Activated naive CD4-positive, alpha-beta T cell treated with anti-CD3 and anti-CD28 coated beads, Interleukin-2, amount 50 U/mL, for 72 hours (primary cell): ENCODE results near the gene XKRX. TPM values are rescaled to one million over a fixed set of nuclear protein-coding genes. Genes with fewer than 3 reads are reported as not detected.

Experiments used
- ATAC-seq, 2 donors: fragments of 150-1000 bp; cut with Tn5 transposase; 2 replicates each; pipeline ENCODE4 v1.10.0; 2021; ENCODE audit warnings: mild to moderate bottlenecking in 2 of 2, moderate library complexity in 2 of 2
- DNase-seq, 2 donors: peaks; one replicate each; pipeline ENCODE4 v3.0.0; 2021 to 2022; ENCODE audit warnings: low spot score in 2 of 2
- H3K27ac Mint-ChIP-seq, 2 donors: one replicate each; pipeline ENCODE4 v1.8.0; 2022; ENCODE audit warnings: mild to moderate bottlenecking in 2 of 2, mixed read lengths in 2 of 2
- H3K36me3 Mint-ChIP-seq, 2 donors: one replicate each; pipeline ENCODE4 v1.8.0; 2022; ENCODE audit warnings: mixed read lengths in 2 of 2
- H3K9me3 Mint-ChIP-seq, 2 donors: one replicate each; pipeline ENCODE4 v1.8.0; 2022; ENCODE audit warnings: mixed read lengths in 2 of 2
- total RNA-seq, 2 donors: library from RNA; stranded (reverse); gene quantifications; one replicate each; pipeline ENCODE4 v1.2.3, GENCODE V29; 2022

XKRX gene
- 1 to 10 TPM in 1 of 2 donors, under 1 TPM in 1; 0.77 to 2.0 TPM for total RNA-seq

DNA sequence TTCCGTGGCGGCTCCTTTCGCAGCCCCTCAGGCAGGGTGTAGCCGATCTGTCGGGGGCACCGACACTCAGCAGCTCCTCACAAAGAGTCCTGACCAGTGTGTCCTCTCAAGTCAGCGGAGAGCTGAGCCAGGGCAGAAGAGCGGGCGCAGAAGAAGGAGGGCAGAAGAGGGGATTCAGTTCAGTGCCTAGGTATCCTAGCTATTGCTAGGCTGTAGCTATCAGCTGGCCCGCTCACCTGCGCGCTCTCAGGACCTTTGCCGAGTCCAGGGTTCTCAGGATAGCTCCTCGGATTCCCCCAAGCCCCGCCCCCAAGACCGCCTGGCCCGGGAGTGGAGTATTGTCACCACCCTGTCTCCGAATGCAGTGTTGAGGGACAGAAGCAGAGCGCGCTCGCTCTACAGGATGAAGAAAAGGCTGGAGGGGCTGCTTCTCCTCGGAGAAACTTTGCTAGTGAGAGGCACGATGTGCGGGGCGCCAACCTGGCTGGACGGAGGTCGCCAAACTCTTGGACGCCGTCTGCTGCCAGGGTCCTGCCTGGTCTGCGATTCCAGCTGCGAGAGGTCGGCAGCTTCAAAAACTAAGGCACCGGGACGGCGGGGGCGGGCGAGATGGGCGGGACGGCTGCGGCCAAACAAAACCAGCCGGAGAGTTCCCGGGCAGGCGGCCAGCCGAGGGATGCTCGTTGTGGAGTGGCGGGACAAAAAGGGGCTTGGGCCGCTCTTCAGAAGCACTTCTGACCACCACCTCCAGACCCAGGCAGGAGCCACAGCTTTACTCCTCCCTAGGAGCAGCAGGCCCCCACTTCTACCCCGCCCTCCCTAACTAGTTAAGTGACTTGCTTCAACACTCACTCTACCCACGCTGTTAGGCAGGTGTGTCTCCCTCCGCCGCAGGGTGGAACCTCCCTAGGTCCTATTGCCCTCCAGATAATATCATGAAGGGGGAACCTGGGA lies at the start of gene XKRX:
Gene XKRX (minus strand): TSS at position 258 of the 954 bp plus-strand sequence. CDS start 613 bp downstream, outside the sequence.
- Mint-ChIP-seq H3K36me3 (peaks cover 5 to 15% of the 10 kb centered on the region in 2 donors), H3K27ac (peak within 1 kb of the TSS; percentile 75 to 85), H3K9me3 (peaks cover 6 to 12% of the 10 kb centered on the region in 2 donors)
- ATAC-seq (peak; percentile 81 to 82), DNase-seq (peak; percentile 31 to 53)

DNA sequence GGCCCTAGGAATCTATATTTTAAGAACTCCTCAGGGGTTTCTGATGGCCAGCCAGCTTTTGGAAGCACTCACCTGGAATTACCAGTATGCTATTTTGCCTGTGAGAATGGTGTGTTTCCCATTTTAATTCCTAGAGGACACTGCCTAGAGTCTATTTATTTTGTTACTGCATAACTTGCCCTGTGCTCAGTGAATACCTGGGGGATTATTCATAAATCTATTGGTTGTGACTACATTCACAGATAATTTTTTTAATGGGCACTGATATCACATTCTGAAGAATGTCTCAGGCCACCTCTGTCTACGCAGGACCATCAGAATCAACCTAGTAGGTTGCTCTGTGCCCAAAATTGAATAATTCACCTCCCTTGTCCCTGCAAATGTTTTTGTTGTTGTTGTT lies 47.5 kb upstream of the XKRX start:
- H3K36me3 Mint-ChIP-seq: peaks cover 0 to 5% of the 10 kb centered on the region in 2 donors
- ATAC-seq (no peak), DNase-seq (no peak)
- no peak overlapping the region for H3K27ac Mint-ChIP-seq
- no peaks in the 10 kb centered on the region for H3K9me3 Mint-ChIP-seq

DNA sequence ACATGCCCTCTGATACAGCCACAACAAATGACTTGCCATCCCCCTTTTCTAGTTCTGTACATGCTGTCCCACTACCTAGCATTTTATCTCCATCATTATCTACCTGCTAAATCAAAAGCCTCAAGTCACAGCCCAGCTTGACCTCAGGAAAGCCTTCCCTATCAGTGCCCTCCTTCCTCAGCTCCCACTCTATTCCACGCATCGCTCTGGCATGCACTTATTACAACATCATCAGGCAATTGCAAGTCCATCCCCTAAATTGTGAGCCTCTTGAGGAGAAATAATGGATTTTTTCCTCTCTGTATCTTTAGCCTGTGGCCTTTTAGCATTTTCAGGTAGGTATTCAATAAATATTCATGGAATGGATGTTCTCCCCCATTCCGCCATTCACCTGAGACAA lies 46.5 kb upstream of the XKRX start:
- Mint-ChIP-seq H3K36me3 (peaks cover 0 to 5% of the 10 kb centered on the region in 2 donors), H3K27ac (no peak overlapping the region), H3K9me3 (no peaks in the 10 kb centered on the region)
- ATAC-seq: no peak
- no peak for DNase-seq

DNA sequence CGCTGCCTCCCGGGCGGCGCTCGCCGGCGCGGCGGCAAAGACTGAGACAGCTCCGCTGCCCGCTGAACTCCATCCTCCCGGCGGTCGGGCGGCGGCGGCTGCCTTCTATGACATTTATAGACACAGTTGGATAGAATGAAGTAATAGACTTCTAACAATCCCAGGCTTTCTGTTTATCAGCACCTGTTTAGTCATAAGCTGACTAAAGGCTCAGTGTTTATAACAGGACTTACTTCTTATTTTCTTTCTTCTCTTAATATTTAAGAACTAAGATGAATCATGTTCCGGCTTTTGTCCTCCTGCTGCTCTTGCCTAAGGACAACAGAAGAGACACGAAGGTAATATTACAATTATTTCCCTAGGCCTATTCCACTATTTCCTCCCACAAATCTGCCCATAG lies 44.7 kb upstream of the XKRX start:
- H3K9me3 Mint-ChIP-seq: no peaks in the 10 kb centered on the region
- DNase-seq: no peak

DNA sequence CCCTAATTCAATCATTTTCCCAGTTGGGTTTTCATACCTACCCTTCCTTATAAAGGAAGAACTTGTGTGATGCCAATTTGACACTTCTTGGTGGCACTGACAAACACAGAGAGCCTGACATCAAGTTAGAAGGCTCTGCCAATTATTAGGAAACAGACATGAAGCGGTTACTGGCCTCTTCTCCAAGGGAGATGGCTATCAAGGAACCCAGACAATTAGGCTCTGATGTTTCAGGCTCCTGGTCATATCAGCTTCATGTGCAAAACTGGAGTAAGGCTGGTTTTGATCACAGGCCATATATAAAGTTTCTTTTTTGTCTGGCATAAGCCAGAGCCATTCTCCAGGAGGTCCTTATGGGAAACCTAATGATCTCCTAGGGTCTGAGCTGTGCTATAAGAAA lies 41.2 kb upstream of the XKRX start:
- Mint-ChIP-seq H3K27ac (no peak overlapping the region), H3K36me3 (no peaks in the 10 kb centered on the region), H3K9me3 (no peaks in the 10 kb centered on the region)
- ATAC-seq (no peak), DNase-seq (no peak)

More for the DNA sequence above, 44.7 kb upstream of the XKRX start:
- no peak for ATAC-seq
- Mint-ChIP-seq H3K27ac (no peak overlapping the region), H3K36me3 (no peaks in the 10 kb centered on the region)

DNA sequence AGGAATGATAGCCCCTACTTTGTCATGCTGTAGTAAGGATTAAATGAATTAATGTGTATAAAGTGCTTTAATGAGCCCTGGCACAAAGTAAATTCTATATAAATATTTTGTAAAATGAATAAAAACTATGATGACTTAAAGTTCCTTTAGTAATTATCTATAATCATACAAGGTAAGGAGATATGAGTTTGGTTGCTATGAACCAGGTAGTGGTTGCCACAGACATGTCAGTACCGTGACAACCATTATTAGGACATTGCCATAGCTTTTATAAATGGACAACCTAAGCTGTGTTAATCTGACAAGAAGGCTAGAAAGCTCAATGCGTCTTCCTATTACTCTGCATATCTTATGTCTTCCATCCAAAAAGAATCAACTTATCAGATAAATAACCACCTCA lies 40.7 kb upstream of the XKRX start, which contains the start of gene ARL13A:
Gene ARL13A (plus strand): TSS at position 301 of the 400 bp plus-strand sequence. CDS start 3,982 bp downstream, outside the sequence.
- Mint-ChIP-seq H3K9me3 (no peaks in the 10 kb centered on the region), H3K36me3 (no peaks in the 10 kb centered on the region), H3K27ac (no peak within 1 kb of the TSS)
- DNase-seq (no peak), ATAC-seq (no peak)

DNA sequence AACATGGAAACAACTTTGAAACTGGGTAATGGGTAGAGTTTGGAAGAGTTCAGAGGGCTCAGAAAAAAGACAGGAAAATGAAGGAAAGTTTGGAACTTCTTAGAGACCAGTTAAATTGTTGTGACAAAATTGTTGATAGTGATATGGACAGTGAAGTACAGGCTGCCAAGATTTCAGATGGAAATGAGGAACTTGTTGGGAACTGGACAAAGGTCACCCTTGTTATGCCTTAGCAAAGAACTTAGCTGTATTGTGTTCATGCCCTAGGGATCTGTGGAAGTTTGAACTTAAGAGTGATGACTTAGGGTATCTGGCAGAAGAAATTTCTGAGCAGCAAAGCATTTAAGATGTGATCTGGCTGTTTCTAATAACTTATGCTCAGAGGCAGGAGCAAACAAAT lies 35.6 kb upstream of the XKRX start:
- ATAC-seq (no peak), DNase-seq (no peak)
- no peak overlapping the region for H3K27ac Mint-ChIP-seq
- H3K9me3 Mint-ChIP-seq: no peaks in the 10 kb centered on the region
- no peaks in the 10 kb centered on the region for H3K36me3 Mint-ChIP-seq

DNA sequence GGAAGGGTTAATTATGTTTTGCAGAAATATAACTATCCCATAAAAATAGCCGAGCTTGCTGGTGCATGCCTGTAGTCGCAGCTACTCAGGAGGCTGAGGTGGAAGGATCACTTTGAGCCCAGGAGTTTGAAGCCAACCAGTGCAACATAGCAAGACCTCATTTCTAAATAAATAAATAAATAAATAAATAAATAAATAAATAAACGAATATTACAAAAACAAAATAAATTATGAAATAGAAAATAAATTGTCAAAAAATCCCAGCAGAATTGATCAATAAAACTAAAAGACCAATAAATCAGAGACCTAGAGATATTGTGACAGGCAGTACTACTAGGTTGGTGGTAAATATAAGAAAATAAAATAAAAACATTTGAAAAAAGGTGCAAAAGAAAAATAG lies 34.1 kb upstream of the XKRX start:
- no peaks in the 10 kb centered on the region for H3K9me3 Mint-ChIP-seq
- ATAC-seq (no peak), DNase-seq (no peak)
- H3K27ac Mint-ChIP-seq: no peak overlapping the region
- H3K36me3 Mint-ChIP-seq: no peaks in the 10 kb centered on the region

DNA sequence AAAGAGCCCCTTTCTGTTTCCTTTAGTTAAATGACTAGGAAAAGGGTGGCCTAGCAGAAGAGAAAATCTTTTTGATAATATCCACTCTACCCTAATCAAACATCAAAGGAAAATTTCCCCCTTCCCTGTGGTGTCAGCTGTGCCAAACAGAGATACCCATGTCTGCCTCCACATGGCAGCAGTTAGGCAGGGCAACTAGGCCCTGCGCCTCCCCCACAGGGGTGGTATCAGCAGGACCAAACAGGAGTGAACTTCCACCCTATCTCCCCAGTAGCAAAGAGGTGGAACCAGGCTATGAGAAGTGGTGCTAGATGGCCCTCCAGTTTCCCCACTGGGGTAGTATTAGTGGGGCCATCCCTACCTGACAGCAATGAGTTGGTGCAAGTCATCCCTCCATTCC lies 19.8 kb upstream of the XKRX start:
- DNase-seq: no peak

DNA sequence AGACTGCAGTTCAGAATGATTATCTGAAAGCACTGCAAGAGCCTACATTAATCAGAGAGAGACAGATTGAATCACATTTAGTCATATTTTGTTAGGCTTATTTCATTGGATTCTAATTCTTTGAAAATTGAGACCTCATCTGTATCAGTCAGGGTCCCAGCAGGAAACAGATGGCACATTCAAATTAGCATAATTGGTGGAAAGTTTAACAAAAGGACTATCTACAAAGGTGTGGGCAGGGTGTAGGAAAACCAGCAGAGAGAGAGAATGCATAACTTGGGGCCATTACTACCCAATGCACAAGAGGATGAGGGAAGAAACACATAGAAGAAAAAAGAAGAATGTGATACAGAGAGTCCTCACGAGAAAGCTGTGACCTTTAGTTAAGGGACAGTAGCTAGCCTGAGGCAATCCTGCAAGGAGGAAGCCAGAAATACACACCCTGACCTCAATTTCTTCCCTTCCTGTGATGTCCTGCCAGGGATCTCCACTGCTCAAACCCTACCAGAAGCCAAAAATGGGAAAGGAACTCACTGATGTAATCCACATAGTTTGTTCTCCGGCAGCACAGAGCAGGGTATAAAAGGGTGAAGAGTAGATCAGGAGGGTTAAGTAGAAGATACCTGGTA lies 17.7 kb upstream of the XKRX start:
- no peaks in the 10 kb centered on the region for H3K9me3 Mint-ChIP-seq
- ATAC-seq (no peak), DNase-seq (no peak)

More for the DNA sequence above, 19.8 kb upstream of the XKRX start:
- Mint-ChIP-seq H3K9me3 (no peaks in the 10 kb centered on the region), H3K27ac (no peak overlapping the region), H3K36me3 (no peaks in the 10 kb centered on the region)
- no peak for ATAC-seq

DNA sequence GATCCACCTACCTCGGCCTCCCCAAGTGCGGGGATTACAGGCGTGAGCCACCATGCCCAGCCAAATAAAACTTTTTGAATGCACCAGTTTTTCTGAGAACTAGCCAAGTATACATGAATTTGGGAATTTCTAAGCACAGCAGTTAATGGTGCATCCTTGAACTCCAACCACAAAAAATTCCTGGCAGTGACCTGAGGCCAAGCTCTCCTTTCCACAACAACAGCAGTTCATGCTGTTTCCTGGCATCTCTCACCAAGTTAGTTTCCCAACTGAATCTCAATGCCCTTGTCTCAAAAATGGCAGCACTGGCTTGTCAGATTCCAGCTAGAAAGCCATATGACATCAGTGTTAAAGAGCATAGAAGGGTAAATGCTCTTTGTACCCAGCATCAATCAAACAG lies 15.9 kb upstream of the XKRX start:
- H3K27ac Mint-ChIP-seq: no peak overlapping the region
- DNase-seq (no peak), ATAC-seq (no peak)
- no peaks in the 10 kb centered on the region for H3K9me3 Mint-ChIP-seq
- no peaks in the 10 kb centered on the region for H3K36me3 Mint-ChIP-seq

More for the DNA sequence above, 17.7 kb upstream of the XKRX start:
- Mint-ChIP-seq H3K27ac (no peak overlapping the region), H3K36me3 (no peaks in the 10 kb centered on the region)

DNA sequence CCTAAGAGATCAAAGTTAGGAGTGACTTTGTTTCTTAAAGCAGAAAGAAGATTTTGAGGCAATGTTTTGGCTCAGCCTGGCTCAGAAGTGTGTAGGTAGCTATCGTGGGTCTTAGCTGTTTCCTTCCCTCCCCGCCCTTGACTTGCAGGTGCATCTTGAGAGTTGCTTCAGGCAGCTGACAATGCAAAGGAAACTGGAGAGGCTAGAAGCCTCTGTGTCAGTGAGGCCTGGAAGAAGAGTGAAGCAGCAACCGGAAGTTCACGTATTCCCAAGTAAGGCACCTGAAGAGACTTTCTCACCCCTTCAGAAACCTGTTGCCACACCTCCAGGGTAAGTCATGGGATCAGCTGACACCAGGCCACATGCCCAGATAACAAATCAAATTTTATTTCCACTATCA lies 10.6 kb upstream of the XKRX start:
- H3K27ac Mint-ChIP-seq: peak overlapping the region; percentile 41 to 50
- H3K9me3 Mint-ChIP-seq: no peaks in the 10 kb centered on the region
- no peaks in the 10 kb centered on the region for H3K36me3 Mint-ChIP-seq
- ATAC-seq (peak in 1 of 2 donors; percentile 55), DNase-seq (no peak)

DNA sequence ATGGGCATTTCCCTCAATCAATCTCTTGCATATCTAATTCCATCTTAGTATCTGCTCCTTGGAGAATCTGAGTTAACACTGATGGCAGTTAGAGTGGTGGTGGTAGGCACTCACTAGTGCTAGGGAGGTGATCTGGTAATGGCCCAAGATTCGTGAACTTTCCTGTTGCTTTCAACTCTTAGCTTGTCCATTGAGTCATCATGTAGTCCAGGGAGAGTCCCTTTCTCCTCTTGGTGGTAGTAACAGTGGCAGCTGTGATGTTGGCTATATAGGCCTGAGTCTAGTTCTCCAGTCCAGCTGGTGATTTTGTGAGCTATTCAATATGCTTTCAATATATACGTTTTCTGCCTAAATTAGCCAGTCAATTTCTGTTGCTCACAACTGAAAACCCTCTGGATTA lies 7.0 kb upstream of the XKRX start:
- Mint-ChIP-seq H3K36me3 (peaks cover 5 to 15% of the 10 kb centered on the region in 2 donors), H3K9me3 (peaks cover 6 to 12% of the 10 kb centered on the region in 2 donors), H3K27ac (no peak overlapping the region)
- no peak for DNase-seq
- peak in 1 of 2 donors; percentile 84 for ATAC-seq

DNA sequence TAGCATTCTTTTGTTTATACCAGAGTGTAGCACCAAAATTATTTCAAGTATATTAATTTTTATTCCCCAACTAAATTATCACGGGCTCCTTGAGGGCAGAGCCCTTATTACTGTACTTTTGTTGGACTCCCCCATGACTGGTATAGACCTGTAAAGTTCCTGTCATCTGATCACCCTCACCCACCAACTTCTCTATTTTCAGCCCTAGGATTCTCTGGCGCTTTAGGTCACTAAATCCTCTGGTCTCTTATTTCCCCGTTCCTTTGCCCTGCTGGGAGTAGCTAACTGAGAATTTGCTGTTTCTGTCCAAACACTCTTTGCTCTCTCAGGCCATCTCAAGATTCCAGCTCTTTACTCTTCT lies 3.2 kb upstream of the XKRX start:
- peak overlapping the region in 1 of 2 donors; percentile 19 for H3K27ac Mint-ChIP-seq
- ATAC-seq (peak in 1 of 2 donors; percentile 14), DNase-seq (no peak)
- peaks cover 6 to 12% of the 10 kb centered on the region in 2 donors for H3K9me3 Mint-ChIP-seq
- peaks cover 5 to 15% of the 10 kb centered on the region in 2 donors for H3K36me3 Mint-ChIP-seq

DNA sequence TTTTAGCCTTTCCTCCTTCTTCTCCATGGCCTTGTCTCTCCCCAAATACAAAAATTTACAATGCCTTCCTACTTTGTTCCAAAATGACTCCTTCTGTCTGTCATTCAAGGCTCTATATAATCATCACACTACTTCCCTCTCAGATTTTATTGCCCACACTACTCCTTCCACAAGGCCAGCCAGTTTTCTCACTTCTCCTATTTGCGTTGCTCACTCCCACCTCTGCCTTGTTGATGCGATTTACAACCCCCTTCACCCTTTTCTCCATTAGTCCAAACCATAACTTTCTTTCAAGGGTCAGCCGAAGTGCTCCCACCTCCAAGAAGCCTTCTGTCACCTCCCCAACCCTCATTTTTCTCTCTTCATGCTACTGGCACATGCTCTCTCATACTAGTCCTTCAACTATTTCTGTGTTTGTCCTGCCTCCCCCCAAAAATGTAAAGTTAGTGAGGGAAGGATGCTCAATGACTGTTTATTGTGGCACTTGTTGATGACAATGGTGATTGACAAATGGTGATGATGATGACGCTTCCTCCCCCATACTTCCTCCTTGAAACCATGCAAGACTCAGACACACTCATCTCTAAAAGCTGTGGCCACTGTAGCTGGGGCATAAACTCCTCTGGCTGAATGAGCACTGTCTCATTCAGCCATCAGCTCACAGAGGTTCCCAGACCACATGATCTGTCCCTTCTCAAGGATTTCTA lies 2.7 kb upstream of the XKRX start:
- DNase-seq (peak in 1 of 2 donors; percentile 3), ATAC-seq (peak; percentile 63 to 85)
- H3K27ac Mint-ChIP-seq: peak overlapping the region; percentile 19 to 69
- H3K36me3 Mint-ChIP-seq: peaks cover 5 to 15% of the 10 kb centered on the region in 2 donors
- H3K9me3 Mint-ChIP-seq: peaks cover 6 to 12% of the 10 kb centered on the region in 2 donors

DNA sequence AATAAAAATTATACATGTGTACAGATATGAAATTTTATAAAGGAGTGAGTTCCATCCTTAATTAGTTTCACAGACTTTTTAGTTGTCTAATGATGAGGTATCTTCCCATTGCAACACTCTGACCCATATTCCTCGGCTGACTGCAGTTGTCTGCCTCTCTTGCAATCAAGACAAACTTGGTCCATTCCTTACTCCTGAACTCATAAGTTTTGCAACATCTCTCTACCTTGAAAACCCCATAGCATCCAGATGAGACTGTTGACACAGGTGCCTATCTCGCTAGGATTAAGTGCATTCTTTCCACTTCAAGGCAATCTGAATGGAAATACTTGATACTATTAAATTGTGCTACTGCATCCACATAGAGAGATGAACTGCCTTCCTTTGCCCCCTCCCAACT lies 2.3 kb downstream of the XKRX start:
- ATAC-seq (no peak), DNase-seq (no peak)
- H3K9me3 Mint-ChIP-seq: peaks cover 4% of the 10 kb centered on the region in 2 donors
- H3K27ac Mint-ChIP-seq: no peak overlapping the region
- H3K36me3 Mint-ChIP-seq: peaks cover 3 to 5% of the 10 kb centered on the region in 2 donors

DNA sequence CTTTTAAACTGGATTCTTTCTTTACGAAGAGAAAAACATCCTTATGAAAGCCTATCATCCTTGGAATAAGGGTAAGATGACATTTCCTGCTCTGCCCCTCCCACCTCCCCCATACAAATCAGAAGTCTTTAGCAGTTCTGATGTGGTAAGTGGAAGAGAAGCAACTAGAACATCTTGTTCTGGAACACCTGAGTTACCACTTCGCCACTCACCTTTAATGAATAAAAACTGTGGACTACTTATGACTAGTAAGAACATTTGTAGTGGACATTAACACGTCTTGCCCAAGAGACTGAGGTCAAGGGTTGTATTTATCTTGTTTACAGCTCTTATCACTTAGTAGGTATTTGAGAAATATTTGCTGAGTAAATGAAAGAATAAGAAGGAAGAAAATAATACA lies 4.3 kb downstream of the XKRX start:
- no peaks in the 10 kb centered on the region for H3K9me3 Mint-ChIP-seq
- H3K27ac Mint-ChIP-seq: no peak overlapping the region
- no peak for DNase-seq
- H3K36me3 Mint-ChIP-seq: no peaks in the 10 kb centered on the region
- ATAC-seq: no peak
